DMS 273 (cell line): Measurements from ENCODE around the gene ERICH4.

Experiments
- DNase-seq: peaks from one replicate; lab custom pipeline; 2025; ENCODE audit not compliant: unreplicated experiment; lab: John Stamatoyannopoulos, UW

ERICH4 gene

GRCh38 chr19:41413947-41414346 is 29.0 kb upstream of the ERICH4 start:
- DNase-seq: no peak

- DNase-seq: no peak
Measured at GRCh38 chr19:41414461-41414860, 28.5 kb upstream of the ERICH4 start.

- peak; percentile 30 for DNase-seq
Measured at GRCh38 chr19:41415154-41415571, 27.8 kb upstream of the ERICH4 start.

- no peak for DNase-seq
Measured at GRCh38 chr19:41416194-41416674, 26.7 kb upstream of the ERICH4 start.

GRCh38 chr19:41420101-41420880 is 22.7 kb upstream of the ERICH4 start:
- DNase-seq: no peak

- no peak for DNase-seq
Measured at GRCh38 chr19:41421314-41421713, 21.6 kb upstream of the ERICH4 start.

- no peak for DNase-seq
Measured at GRCh38 chr19:41421973-41422372, 21.0 kb upstream of the ERICH4 start.

- no peak for DNase-seq
Measured at GRCh38 chr19:41422456-41422855, 20.5 kb upstream of the ERICH4 start.

- DNase-seq: no peak
Measured at GRCh38 chr19:41422955-41423354, 20.0 kb upstream of the ERICH4 start.

- no peak for DNase-seq
Measured at GRCh38 chr19:41424335-41425173, 18.4 kb upstream of the ERICH4 start.

- no peak for DNase-seq
Measured at GRCh38 chr19:41425174-41426115, 17.5 kb upstream of the ERICH4 start.

GRCh38 chr19:41426116-41426841 is 16.7 kb upstream of the ERICH4 start:
- DNase-seq: no peak

GRCh38 chr19:41426952-41427646 is 15.9 kb upstream of the ERICH4 start, which contains the start of gene B3GNT8:
B3GNT8 (minus strand) TSS chr19:41427374; CDS start chr19:41426778, 596 bp downstream.
- DNase-seq: peak; percentile 94

- DNase-seq: peak; percentile 83
Measured at GRCh38 chr19:41427647-41428480, 15.1 kb upstream of the ERICH4 start.

GRCh38 chr19:41428481-41428859 is 14.5 kb upstream of the ERICH4 start:
- DNase-seq: peak; percentile 65

GRCh38 chr19:41430922-41431321 is 12.0 kb upstream of the ERICH4 start:
- DNase-seq: no peak

- peak; percentile 59 for DNase-seq
Measured at GRCh38 chr19:41431426-41432386, 11.2 kb upstream of the ERICH4 start.

- DNase-seq: no peak
Measured at GRCh38 chr19:41433171-41433570, 9.8 kb upstream of the ERICH4 start.
